GM12878 (cell line): ENCODE measurements around the gene HOXB3. TPM values are rescaled to one million over a fixed set of nuclear protein-coding genes. Genes with fewer than 3 reads are reported as not detected.

Experiments
- FOS ChIP-seq: IDR thresholded peaks from 3 replicates; pipeline ENCODE4 v1.6.1; 2011; ENCODE audit warnings: borderline replicate concordance; ENCODE audit not compliant: insufficient read length; ENCODE audit errors: extremely low read depth
- KAT2A ChIP-seq: conservative IDR thresholded peaks from 2 replicates; pipeline ENCODE4 v1.6.1; 2011; ENCODE audit warnings: low read depth, low read length; ENCODE audit not compliant: control insufficient read depth
- LARP7 ChIP-seq: fragments of 450-650 bp; IDR thresholded peaks from 2 replicates; pipeline ENCODE4 v1.6.1; 2017; ENCODE audit warnings: mild to moderate bottlenecking
- MEF2B ChIP-seq: fragments of 450-650 bp; IDR thresholded peaks from 2 replicates; pipeline ENCODE4 v1.6.1; 2018; ENCODE audit warnings: mild to moderate bottlenecking, moderate library complexity; ENCODE audit not compliant: partially characterized antibody, poor library complexity, severe bottlenecking
- MYC ChIP-seq: IDR thresholded peaks from 2 replicates; pipeline ENCODE4 v1.6.1; 2011; ENCODE audit warnings: mild to moderate bottlenecking, low read length, moderate library complexity, inconsistent platforms; ENCODE audit not compliant: insufficient read depth, insufficient replicate concordance, insufficient read length, severe bottlenecking
- NFYB ChIP-seq: IDR thresholded peaks from 2 replicates; pipeline ENCODE4 v1.6.1; 2011; ENCODE audit warnings: low read depth, mild to moderate bottlenecking, low read length, improper control_type of control experiment, moderate library complexity; ENCODE audit not compliant: insufficient read depth
- NRF1 ChIP-seq: conservative IDR thresholded peaks from 2 replicates; pipeline ENCODE4 v1.6.1; 2011; ENCODE audit warnings: mild to moderate bottlenecking, low read depth, low read length, improper control_type of control experiment
- PML ChIP-seq: IDR thresholded peaks from 2 replicates; pipeline ENCODE4 v1.6.1; 2012; ENCODE audit warnings: low read length, inconsistent platforms
- RAD21 ChIP-seq: IDR thresholded peaks from 2 replicates; pipeline ENCODE4 v1.6.1; 2011; ENCODE audit warnings: mild to moderate bottlenecking, low read depth, low read length, moderate library complexity; ENCODE audit not compliant: insufficient read depth
- RFX5 ChIP-seq: IDR thresholded peaks from 2 replicates; pipeline ENCODE4 v1.6.1; 2011; ENCODE audit warnings: low read depth, low read length, improper control_type of control experiment
- STAT1 ChIP-seq: fragments of 450-650 bp; conservative IDR thresholded peaks from 2 replicates; pipeline ENCODE4 v1.6.1; 2014; ENCODE audit warnings: antibody characterized with exemption, mild to moderate bottlenecking
- ZNF207 ChIP-seq: fragments of 450-650 bp; IDR thresholded peaks from 2 replicates; pipeline ENCODE4 v1.6.1; 2014; ENCODE audit warnings: antibody characterized with exemption, mild to moderate bottlenecking, borderline replicate concordance
- ZZZ3 ChIP-seq: IDR thresholded peaks from 2 replicates; pipeline ENCODE4 v1.6.1; 2011; ENCODE audit warnings: low read depth; ENCODE audit not compliant: control insufficient read depth, insufficient read length
- polyA plus RNA-seq, 11 experiments: library from polyadenylated mRNA; depleted of rRNA in 4 of 11; unstranded in 6 of 11; stranded (reverse) in 5 of 11; fragments of >200 nt; fragmentation: Nextera tagmentation in 4 of 11; fragmentation: Illumina TruSeq in 1 of 11; extraction: Ambion mirVana in 4 of 11; extraction: Trizol in 1 of 11; gene quantifications; 1 replicate in 1 of 11; 2 replicates in 10 of 11; pipeline versions ENCODE4 v1.2.1 to v1.2.3, GENCODE V29; 2011 to 2016; ENCODE audit warnings: inconsistent platforms in 2 of 11, missing spikeins in 2 of 11, low read depth in 1 of 11
- total RNA-seq, 4 experiments: library from RNA; depleted of rRNA in 3 of 4; stranded (reverse); fragments of >200 nt in 3 of 4; fragmentation: Illumina TruSeq in 1 of 4; extraction: Trizol in 1 of 4; gene quantifications; 2 replicates each; pipeline versions ENCODE4 v1.2.1 to v1.2.3, GENCODE V29; 2013 to 2021
- TF ChIP-seq, protein P1 (sequence below): fragments of 450-650 bp; IDR thresholded peaks from 2 replicates; pipeline ENCODE4 v1.6.1; 2018; ENCODE audit warnings: borderline replicate concordance, mild to moderate bottlenecking; ENCODE audit not compliant: partially characterized antibody
- TF ChIP-seq, protein P2 (sequence below): fragments of 450-650 bp; conservative IDR thresholded peaks from 2 replicates; pipeline ENCODE4 v1.6.1; 2017; ENCODE audit warnings: mild to moderate bottlenecking, moderate library complexity
- TF ChIP-seq, protein P3 (sequence below), 3 experiments: IDR thresholded peaks in 2 of 3; conservative IDR thresholded peaks in 1 of 3; 2 replicates each; pipeline ENCODE4 v1.5.1; 2011; ENCODE audit warnings: low read depth in 3 of 3, low read length in 3 of 3, mild to moderate bottlenecking in 3 of 3, control low read depth in 2 of 3, moderate library complexity in 2 of 3, inconsistent platforms in 1 of 3, mixed read lengths in 1 of 3; ENCODE audit not compliant: control insufficient read depth in 2 of 3, insufficient read depth in 1 of 3; ENCODE audit errors: extremely low read depth in 1 of 3
- TF ChIP-seq, protein P4 (sequence below): fragments of 450-650 bp; IDR thresholded peaks from 2 replicates; pipeline ENCODE4 v1.6.1; 2017; ENCODE audit warnings: mild to moderate bottlenecking, moderate library complexity

Gene HOXB3
- total and polyA plus RNA-seq, 10 of the 15 experiments (the other 5 are each of a cell fraction or from before 2014, with no cell fraction given), result 0.19 to 7.7 (median 2.9) TPM

DNA sequence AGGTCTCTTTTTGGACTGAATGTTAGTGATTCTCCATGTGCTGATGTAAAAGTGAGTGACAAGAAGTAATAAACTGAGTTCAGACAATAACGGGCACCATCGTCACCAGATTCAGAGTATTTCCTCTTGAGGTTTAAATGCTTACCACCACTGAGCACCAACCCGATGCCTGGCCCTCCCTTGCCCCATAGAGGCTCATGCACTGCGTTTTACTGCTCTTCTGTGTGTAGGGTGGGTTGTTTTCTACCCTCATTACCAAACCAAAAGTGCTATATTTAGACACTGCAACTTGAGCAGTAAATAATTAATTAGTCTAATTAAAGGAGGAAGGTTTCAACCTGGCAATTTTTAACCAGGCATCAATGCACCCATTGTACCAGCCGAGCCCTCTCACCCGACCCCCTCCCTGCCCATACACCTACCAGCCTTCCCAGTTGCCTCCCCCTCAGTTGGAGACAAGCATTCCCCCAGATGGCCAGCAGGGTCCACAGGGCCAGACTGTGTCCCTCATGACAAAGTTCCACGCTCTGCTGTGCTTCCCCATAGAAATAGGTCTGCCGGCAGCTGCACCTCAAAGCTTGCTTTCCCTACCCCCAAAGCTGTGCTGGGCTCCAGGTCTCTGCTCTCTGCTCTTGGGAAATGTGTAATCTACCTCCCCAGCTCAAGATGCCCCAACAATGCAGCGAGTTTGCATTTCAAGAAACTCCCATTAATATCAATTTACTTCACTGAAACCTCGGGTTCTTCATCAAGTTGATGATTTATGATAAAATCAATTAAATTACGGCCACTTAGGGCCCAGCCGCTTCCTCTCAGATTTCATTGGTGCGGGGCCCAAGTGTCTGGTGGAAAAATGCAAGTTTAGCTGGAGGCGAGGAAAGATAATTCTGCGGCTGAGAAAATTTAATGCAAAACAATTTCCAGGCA lies 27.9 kb downstream of the HOXB3 start (continued):
- 0 out of 2 replicates have a peak, but pooled peaks have one; percentile 37 for TF ChIP-seq LARP7
- TF ChIP-seq ZNF207, result no peak
- TF ChIP-seq NFYB, result no peak
- TF ChIP-seq, protein P1, sequence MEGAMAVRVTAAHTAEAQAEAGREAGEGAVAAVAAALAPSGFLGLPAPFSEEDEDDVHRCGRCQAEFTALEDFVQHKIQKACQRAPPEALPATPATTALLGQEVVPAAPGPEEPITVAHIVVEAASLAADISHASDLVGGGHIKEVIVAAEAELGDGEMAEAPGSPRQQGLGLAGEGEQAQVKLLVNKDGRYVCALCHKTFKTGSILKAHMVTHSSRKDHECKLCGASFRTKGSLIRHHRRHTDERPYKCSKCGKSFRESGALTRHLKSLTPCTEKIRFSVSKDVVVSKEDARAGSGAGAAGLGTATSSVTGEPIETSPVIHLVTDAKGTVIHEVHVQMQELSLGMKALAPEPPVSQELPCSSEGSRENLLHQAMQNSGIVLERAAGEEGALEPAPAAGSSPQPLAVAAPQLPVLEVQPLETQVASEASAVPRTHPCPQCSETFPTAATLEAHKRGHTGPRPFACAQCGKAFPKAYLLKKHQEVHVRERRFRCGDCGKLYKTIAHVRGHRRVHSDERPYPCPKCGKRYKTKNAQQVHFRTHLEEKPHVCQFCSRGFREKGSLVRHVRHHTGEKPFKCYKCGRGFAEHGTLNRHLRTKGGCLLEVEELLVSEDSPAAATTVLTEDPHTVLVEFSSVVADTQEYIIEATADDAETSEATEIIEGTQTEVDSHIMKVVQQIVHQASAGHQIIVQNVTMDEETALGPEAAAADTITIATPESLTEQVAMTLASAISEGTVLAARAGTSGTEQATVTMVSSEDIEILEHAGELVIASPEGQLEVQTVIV, result no peak
- TF ChIP-seq, protein P2, sequence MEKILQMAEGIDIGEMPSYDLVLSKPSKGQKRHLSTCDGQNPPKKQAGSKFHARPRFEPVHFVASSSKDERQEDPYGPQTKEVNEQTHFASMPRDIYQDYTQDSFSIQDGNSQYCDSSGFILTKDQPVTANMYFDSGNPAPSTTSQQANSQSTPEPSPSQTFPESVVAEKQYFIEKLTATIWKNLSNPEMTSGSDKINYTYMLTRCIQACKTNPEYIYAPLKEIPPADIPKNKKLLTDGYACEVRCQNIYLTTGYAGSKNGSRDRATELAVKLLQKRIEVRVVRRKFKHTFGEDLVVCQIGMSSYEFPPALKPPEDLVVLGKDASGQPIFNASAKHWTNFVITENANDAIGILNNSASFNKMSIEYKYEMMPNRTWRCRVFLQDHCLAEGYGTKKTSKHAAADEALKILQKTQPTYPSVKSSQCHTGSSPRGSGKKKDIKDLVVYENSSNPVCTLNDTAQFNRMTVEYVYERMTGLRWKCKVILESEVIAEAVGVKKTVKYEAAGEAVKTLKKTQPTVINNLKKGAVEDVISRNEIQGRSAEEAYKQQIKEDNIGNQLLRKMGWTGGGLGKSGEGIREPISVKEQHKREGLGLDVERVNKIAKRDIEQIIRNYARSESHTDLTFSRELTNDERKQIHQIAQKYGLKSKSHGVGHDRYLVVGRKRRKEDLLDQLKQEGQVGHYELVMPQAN, result no peak
- no peak for TF ChIP-seq NRF1
- no peak for TF ChIP-seq STAT1
- no peak for TF ChIP-seq ZZZ3
- peak; percentile 88 for TF ChIP-seq MEF2B
- no peak for TF ChIP-seq KAT2A
- TF ChIP-seq RAD21, result no peak
- TF ChIP-seq, protein P3, sequence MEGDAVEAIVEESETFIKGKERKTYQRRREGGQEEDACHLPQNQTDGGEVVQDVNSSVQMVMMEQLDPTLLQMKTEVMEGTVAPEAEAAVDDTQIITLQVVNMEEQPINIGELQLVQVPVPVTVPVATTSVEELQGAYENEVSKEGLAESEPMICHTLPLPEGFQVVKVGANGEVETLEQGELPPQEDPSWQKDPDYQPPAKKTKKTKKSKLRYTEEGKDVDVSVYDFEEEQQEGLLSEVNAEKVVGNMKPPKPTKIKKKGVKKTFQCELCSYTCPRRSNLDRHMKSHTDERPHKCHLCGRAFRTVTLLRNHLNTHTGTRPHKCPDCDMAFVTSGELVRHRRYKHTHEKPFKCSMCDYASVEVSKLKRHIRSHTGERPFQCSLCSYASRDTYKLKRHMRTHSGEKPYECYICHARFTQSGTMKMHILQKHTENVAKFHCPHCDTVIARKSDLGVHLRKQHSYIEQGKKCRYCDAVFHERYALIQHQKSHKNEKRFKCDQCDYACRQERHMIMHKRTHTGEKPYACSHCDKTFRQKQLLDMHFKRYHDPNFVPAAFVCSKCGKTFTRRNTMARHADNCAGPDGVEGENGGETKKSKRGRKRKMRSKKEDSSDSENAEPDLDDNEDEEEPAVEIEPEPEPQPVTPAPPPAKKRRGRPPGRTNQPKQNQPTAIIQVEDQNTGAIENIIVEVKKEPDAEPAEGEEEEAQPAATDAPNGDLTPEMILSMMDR (IDR thresholded peaks at IDR 0.05 in 2 of 3, conservative IDR thresholded peaks at IDR 0.05 in 1 of 3; ENCODE audit: control insufficient read depth in 2 of 3, extremely low read depth in 1 of 3, insufficient read depth in 1 of 3, low read depth in 3 of 3, low read length in 3 of 3), result peak in 2 of 3 experiments; percentile 19 to 51; a peak in 2 of 6 replicates
- TF ChIP-seq MYC, result no peak
- TF ChIP-seq, protein P4, sequence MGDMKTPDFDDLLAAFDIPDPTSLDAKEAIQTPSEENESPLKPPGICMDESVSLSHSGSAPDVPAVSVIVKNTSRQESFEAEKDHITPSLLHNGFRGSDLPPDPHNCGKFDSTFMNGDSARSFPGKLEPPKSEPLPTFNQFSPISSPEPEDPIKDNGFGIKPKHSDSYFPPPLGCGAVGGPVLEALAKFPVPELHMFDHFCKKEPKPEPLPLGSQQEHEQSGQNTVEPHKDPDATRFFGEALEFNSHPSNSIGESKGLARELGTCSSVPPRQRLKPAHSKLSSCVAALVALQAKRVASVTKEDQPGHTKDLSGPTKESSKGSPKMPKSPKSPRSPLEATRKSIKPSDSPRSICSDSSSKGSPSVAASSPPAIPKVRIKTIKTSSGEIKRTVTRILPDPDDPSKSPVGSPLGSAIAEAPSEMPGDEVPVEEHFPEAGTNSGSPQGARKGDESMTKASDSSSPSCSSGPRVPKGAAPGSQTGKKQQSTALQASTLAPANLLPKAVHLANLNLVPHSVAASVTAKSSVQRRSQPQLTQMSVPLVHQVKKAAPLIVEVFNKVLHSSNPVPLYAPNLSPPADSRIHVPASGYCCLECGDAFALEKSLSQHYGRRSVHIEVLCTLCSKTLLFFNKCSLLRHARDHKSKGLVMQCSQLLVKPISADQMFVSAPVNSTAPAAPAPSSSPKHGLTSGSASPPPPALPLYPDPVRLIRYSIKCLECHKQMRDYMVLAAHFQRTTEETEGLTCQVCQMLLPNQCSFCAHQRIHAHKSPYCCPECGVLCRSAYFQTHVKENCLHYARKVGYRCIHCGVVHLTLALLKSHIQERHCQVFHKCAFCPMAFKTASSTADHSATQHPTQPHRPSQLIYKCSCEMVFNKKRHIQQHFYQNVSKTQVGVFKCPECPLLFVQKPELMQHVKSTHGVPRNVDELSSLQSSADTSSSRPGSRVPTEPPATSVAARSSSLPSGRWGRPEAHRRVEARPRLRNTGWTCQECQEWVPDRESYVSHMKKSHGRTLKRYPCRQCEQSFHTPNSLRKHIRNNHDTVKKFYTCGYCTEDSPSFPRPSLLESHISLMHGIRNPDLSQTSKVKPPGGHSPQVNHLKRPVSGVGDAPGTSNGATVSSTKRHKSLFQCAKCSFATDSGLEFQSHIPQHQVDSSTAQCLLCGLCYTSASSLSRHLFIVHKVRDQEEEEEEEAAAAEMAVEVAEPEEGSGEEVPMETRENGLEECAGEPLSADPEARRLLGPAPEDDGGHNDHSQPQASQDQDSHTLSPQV, result peak; percentile 32; the same call in 1 of the 2 replicates
- TF ChIP-seq PML, result no peak
- no peak for TF ChIP-seq FOS
- no peak for TF ChIP-seq RFX5
